OCI-LY1 (cell line): ENCODE data around the gene TTC21A.

ENCODE experiments used
- EZH2 ChIP-seq: fragments of 200-600 bp; sonication (generic), shearing (Covaris generic); IDR thresholded peaks from 2 replicates; pipeline ENCODE4 v1.8.0; 2017; ENCODE audit warnings: borderline replicate concordance, mixed run types, mild to moderate bottlenecking, antibody characterized with exemption, low read length, moderate library complexity, mixed read lengths
- TF ChIP-seq, protein P1 (sequence below): fragments of 200-600 bp; sonication (generic), shearing (Covaris generic); IDR thresholded peaks from 2 replicates; pipeline ENCODE4 v1.5.1; 2017; ENCODE audit warnings: mild to moderate bottlenecking, antibody characterized with exemption, low read length, moderate library complexity, mixed read lengths

- TF ChIP-seq, protein P1, sequence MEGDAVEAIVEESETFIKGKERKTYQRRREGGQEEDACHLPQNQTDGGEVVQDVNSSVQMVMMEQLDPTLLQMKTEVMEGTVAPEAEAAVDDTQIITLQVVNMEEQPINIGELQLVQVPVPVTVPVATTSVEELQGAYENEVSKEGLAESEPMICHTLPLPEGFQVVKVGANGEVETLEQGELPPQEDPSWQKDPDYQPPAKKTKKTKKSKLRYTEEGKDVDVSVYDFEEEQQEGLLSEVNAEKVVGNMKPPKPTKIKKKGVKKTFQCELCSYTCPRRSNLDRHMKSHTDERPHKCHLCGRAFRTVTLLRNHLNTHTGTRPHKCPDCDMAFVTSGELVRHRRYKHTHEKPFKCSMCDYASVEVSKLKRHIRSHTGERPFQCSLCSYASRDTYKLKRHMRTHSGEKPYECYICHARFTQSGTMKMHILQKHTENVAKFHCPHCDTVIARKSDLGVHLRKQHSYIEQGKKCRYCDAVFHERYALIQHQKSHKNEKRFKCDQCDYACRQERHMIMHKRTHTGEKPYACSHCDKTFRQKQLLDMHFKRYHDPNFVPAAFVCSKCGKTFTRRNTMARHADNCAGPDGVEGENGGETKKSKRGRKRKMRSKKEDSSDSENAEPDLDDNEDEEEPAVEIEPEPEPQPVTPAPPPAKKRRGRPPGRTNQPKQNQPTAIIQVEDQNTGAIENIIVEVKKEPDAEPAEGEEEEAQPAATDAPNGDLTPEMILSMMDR: no peak
- TF ChIP-seq EZH2: no peak
Measured at GRCh38 chr3:39088889-39089288, 18.6 kb upstream of the TTC21A start.
